GM04503 (cell line): ENCODE measurements around the gene USP9X.
"Not testable (repeated sequence)": the region's sequence is repeated elsewhere in the genome, so short reads cannot be mapped to it uniquely, and the experiment has no call there.

Source experiments
- DNase-seq: peaks from one replicate; pipeline ENCODE4 v3.0.0-alpha.2; 2012; ENCODE audit warnings: low read depth

The USP9X gene

DNA sequence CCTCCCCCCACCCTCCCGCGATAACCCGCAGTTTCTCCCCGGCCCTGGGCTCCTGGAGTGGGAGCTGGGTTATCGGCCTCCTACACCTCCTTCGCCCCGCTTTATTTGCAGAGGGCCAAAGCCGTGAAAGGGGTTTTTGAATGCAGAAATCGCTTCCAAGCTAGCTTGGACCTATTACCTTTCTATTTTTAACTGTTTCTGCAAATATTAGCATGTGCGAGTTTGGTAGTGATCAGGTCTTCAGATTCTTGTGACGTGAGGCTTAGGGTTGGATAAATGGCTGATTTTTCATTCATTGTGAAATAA is 1.3 kb downstream of the USP9X start:
- no peak for DNase-seq

- no peak for DNase-seq
Observed at GRCh38 chrX:41087201-41087600, 2.0 kb downstream of the USP9X start.

DNA sequence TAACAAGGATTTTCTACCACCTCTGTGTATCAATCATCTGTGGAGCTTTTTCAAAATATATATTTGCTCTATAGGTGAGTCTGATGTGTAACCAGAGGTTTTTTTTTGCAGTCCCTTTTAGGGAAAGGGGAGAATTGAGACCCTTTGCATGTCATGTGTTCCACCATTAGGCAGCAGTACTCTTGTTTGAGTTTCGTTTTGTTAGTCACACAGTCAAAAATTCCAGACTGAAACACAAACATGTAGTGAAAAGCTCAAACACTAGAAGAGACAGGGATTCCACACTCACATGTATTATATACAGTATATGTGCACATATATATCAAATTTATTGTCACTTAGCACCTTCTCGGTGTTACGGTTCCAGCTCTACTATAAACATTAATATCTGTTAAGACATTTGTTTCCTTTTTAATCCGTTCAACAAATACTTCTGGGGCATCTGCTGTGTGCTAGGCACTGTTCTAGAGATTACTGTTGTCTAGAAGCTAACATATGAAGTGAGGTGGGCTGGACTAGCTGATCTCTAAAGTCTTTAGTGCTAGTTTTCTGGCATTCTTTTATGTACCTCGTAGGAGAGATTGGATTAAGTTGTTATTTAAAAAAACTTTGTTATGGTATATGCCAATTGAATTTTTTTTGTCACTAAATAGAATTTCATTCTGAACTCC is 5.5 kb downstream of the USP9X start:
- no peak for DNase-seq

- DNase-seq: no peak
Observed at GRCh38 chrX:41092776-41093175, 7.5 kb downstream of the USP9X start.

GRCh38 chrX:41095174-41095573 is 9.9 kb downstream of the USP9X start:
- no peak for DNase-seq

DNA sequence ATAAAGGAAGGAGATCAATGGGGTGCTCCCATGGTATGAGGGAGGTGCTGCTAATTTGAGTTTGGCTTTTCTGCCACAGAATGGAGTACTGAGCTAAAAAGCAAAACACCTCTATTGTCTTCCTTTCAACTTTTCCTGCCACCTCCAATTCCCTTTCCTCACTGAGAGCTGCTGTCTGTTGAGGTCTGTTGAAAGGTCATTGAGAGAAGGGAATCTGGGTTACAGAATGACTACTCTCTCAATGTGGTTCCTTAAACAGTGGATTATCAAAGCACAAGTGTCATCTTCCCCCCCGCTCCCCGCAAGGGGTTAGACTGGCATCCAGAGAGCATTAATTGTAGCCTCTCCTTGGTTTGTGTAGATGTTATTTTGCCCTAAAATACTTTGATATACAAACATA is 10.7 kb downstream of the USP9X start:
- no peak for DNase-seq

- DNase-seq: no peak
Observed at GRCh38 chrX:41096339-41096955, 11.2 kb downstream of the USP9X start.

DNA sequence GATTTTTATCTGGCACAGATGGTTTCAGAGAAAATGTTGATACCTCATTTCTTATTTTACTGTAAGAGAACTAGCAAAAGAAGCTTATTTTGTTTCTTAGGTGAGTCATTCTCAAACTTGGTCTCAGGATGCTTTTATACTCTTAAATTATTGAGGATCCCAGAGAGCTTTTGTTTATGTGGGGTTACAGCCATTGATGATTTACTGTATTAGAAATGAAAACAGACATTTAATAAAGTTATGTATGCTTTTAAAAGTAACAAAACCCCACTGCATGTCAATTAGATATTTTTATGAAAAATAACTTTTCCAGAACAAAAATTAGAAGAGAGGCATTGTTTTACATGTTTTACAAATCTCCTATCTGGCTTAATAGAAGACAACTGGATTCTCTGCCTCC is 12.1 kb downstream of the USP9X start:
- no peak for DNase-seq

GRCh38 chrX:41100200-41100599 is 15.0 kb downstream of the USP9X start:
- no peak for DNase-seq

GRCh38 chrX:41100819-41101218 is 15.6 kb downstream of the USP9X start:
- DNase-seq: no peak

GRCh38 chrX:41105005-41105404 is 19.8 kb downstream of the USP9X start:
- DNase-seq: no peak

- not testable (repeated sequence) for DNase-seq
Observed at GRCh38 chrX:41106257-41106656, 21.0 kb downstream of the USP9X start.

DNA sequence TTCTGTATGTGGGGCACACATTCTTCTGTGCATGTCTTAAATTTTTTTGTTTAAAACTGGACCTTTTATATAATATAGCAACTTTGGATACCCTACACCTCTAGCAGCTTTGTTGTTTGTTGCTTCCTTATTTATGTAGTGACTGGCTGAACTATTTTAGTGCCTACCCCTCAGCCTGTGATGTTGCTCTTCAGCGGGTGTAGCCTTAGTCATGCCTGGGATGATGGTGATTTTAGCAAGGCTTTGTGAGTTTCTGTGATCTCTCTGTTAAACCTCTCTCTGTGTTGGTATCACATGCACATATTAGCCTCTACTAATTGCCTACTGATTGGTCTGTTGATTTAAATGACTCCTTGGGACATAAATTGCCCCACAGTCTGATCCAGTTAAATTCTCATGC is 22.8 kb downstream of the USP9X start:
- DNase-seq: no peak

GRCh38 chrX:41108463-41109205 is 23.4 kb downstream of the USP9X start:
- DNase-seq: no peak

DNA sequence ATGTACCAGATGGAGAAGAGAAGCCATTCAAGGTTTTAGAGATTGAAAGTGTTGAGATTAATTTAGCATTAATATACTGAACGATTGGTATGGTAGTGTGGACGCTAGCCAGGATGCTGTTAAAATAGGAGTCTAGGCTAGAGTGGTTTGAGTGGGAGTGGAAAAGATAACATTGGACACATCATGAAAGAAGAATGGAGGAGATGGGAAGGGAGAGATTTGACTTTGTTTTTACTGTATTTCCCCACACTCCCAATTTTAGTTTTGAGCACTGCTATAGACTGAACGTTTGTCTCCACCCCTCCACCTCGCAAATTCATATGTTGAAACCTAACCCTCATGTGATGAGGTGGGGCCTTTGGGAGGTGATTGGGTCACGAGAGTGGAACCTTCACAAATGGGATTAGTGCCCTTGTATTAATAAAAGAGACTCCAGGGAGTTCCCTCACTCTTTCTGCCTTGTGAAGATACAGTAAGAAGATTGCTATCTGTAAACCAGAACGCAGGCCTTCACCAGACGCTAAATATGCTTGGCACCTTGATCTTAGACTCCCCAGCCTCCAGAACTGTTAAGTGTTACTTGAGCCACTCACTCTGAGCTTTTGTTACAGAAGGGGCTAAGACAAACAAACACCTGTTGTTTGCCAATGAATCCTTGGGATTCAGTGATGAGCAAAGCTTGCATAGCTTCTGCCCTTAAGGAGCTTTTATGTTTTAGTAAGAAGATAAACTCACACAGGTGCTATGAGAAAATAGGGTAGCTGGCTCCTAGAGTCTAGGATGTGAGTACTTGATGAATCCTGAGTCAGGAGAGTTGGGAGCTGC is 25.8 kb downstream of the USP9X start:
- no peak for DNase-seq

- DNase-seq: not testable (repeated sequence)
Observed at GRCh38 chrX:41115104-41115425, 29.8 kb downstream of the USP9X start.

DNA sequence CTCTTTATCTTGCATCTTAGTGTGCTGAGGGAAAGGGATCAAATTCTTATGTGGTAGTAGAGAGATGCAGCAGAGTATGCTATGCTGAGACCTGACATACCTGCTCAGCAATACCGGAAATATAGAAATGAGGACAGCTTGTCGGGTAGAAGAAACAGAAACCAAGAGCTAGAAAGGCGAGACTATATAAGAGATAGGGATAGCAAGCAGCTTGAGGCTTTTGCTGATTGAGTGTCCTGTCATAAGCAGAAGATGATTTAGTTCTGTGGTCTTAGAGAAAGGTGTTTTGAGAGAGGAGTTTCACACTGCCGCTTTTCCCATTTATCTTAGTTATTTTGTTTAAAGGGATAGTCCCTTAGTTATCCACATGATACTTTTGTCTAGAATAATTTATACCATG is 31.7 kb downstream of the USP9X start:
- no peak for DNase-seq

- DNase-seq: no peak
Observed at GRCh38 chrX:41118156-41118555, 32.9 kb downstream of the USP9X start.

DNA sequence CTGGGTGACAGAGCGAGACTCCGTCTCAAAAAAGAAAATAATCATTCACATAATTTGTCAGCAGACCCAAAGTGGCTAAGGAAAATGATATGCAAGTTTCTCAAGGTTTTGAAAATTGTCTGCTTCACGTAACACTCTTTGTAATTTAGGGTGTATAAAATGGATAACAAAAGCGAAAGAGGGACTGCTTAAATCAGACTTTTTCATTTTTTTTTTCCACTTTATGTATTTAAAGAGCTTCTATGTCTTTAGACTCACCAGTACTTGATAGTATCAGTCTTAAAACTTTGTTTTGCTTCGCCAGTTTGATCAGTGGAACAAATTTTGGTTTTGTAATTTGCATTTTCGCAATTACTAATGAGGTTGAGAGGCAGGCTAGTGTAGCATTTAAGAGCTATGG is 34.6 kb downstream of the USP9X start:
- DNase-seq: no peak

DNA sequence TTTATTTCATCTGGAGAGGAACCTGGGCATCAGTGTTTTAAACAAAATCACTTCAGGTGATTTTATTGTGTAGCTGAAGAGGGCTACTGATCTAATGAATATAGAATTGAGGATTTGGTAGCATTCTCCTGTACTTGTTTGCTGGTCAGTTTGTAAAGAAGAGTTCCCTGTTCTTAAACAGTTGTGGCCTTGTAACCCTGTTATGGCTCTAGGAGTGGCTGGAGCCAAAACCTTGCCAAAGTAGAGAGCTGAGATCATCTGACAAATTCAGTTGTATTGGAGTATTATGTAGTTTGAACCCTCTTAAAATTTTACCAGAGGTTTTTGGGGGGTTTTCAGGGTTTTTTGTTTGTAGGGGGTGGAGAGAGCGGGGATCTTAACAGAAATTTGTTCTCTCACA is 36.5 kb downstream of the USP9X start:
- DNase-seq: no peak

DNA sequence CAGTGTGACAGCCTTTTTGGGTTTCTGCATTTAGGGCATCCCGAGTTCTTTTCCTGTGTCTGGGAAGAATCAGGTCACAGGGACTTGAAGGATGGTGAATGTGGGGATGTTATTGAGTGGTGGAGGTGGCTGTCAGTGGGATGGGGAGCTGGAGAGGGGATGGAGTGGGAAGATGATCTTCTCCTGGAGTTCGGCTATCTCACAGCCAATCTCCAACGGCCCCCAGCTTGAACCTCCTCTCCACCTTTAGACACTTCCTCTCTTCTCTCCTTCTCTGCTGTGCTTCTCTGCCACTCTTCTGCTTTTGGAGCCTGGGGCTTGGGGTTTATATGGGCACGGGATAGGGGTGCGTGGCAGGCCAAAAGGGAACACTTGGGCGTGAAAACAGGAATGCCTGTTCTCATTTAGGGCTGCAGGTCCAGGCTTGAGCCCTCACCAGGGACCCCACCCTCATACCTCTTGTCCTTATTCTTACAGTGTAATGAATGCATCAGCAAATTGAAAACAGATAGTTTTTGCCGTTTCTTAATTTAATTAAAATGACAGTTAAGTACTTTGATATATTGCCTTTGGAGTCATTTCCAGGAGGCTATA is 37.5 kb downstream of the USP9X start:
- DNase-seq: no peak

GRCh38 chrX:41127477-41128192 is 42.4 kb downstream of the USP9X start:
- DNase-seq: no peak
